NCI-H1930 (cell line): Measurements from ENCODE around the gene WDR91.
"Not testable (repeated sequence)": the region's sequence is repeated elsewhere in the genome, so short reads cannot be mapped to it uniquely, and the experiment has no call there.

Source experiments
- DNase-seq, 2 experiments: peaks; one replicate each; lab custom pipeline; 2025; lab: John Stamatoyannopoulos, UW

Gene WDR91

GRCh38 chr7:135178364-135178763 is 33.0 kb downstream of the WDR91 start:
- DNase-seq: no peak

GRCh38 chr7:135177028-135177696 is 34.2 kb downstream of the WDR91 start:
- DNase-seq: no peak

GRCh38 chr7:135175931-135176330 is 35.4 kb downstream of the WDR91 start:
- no peak for DNase-seq

GRCh38 chr7:135174941-135175340 is 36.4 kb downstream of the WDR91 start:
- no peak for DNase-seq

GRCh38 chr7:135173916-135174315 is 37.4 kb downstream of the WDR91 start:
- not testable (repeated sequence) for DNase-seq

GRCh38 chr7:135171581-135172291 is 39.6 kb downstream of the WDR91 start:
- not testable (repeated sequence) for DNase-seq

GRCh38 chr7:135170998-135171481 is 40.3 kb downstream of the WDR91 start:
- DNase-seq: not testable (repeated sequence)

- peak; percentile 89 to 92 for DNase-seq
Measured at GRCh38 chr7:135170274-135170997, 40.9 kb downstream of the WDR91 start, which contains the start of gene CYREN. TSS of gene CYREN (minus strand) at chr7:135170707. CDS start at chr7:135168922, 1,785 bp downstream.

- no peak for DNase-seq
Measured at GRCh38 chr7:135169964-135170273, 41.4 kb downstream of the WDR91 start.

- DNase-seq: peak in 1 of 2 experiments; percentile 23
Measured at GRCh38 chr7:135169141-135169963, 42.0 kb downstream of the WDR91 start.

- no peak for DNase-seq
Measured at GRCh38 chr7:135168489-135169140, 42.7 kb downstream of the WDR91 start.

- no peak for DNase-seq
Measured at GRCh38 chr7:135168001-135168400, 43.3 kb downstream of the WDR91 start.

GRCh38 chr7:135167365-135167917 is 43.9 kb downstream of the WDR91 start:
- DNase-seq: no peak

GRCh38 chr7:135166338-135166990 is 44.9 kb downstream of the WDR91 start:
- no peak for DNase-seq

GRCh38 chr7:135165862-135166261 is 45.5 kb downstream of the WDR91 start:
- no peak for DNase-seq

GRCh38 chr7:135164357-135165061 is 46.8 kb downstream of the WDR91 start:
- DNase-seq: no peak

- DNase-seq: no peak
Measured at GRCh38 chr7:135162382-135163001, 48.8 kb downstream of the WDR91 start.

- no peak for DNase-seq
Measured at GRCh38 chr7:135161669-135162068, 49.7 kb downstream of the WDR91 start.
